Sciatic nerve (tissue), 2 donors: ENCODE data around the gene CSAD. TPM values are rescaled to one million over a fixed set of nuclear protein-coding genes. Genes with fewer than 3 reads are reported as not detected.
"Not testable (repeated sequence)": the region's sequence is repeated elsewhere in the genome, so short reads cannot be mapped to it uniquely, and the experiment has no call there.

Experiments
- ATAC-seq: fragments of 200-7000 bp; cut with Tn5 transposase; one replicate; pipeline ENCODE4 v1.9.1; 2020; ENCODE audit warnings: mild to moderate bottlenecking, moderate library complexity
- DNase-seq: peaks from one replicate; pipeline ENCODE4 v3.0.0-alpha.2; 2020; ENCODE audit warnings: low spot score
- intact Hi-C: fragments of 100-400 bp; cut with DNase I; formaldehyde crosslinking; loops from one replicate; pipeline ENCODE4 v1.14.2; 2022
- total RNA-seq: library from RNA; stranded (reverse); fragmentation: NEBNext Ultra II Directional; extraction: Animal tissue kit (Norgen Biotek cat#: 25700); gene quantifications from one replicate; pipeline ENCODE4 v1.2.1, GENCODE V29; 2021
- donor health status: DM: no; HTN: no; CAD: no.
- donor health status: DM: no; HTN: no; CAD: no.

The CSAD gene
- total RNA-seq, 1 donor from 2014 or later: 81.7 TPM

DNA sequence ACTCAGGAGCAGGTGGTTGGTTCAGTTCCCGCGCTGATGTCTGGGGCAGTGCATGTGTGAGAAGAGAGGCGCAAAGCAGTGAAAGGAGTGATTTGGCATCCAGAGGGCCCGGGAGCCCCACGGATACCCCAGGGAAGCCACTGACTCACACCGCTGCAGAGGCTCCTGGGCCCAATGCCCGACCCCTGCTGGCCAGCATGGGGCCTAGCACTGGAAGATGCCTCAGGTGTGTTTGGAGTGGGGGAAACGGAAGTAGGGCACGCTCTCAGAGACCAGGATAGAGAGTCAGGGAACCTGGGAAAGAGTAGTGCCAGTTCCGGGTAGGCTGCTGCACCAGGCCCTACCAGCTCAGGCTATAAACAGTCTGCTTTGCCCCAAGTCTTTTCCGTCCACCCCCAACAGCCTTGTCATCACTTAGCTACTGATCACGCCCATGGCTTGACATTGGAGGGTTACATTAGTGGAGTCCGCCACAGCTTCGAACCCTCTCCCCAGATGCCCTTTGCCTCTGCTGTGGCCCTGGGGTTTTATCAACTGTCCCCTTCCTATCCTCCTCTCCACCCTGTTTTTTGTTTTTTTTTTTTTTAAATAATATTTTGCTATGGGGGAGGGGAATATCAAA lies 9.5 kb upstream of the CSAD start:
- intact Hi-C loops: loop anchor here (10.0 kb wide), 1 partner anchor 125 kb away; no protein-coding TSS in a partner anchor
- DNase-seq: no peak
- ATAC-seq: peak; percentile 87

- no peak for DNase-seq
- no peak for ATAC-seq
- intact Hi-C loops: no loop called here
These were observed 6.6 kb upstream of the CSAD start for GRCh38 chr12:53187145-53187899.

DNA sequence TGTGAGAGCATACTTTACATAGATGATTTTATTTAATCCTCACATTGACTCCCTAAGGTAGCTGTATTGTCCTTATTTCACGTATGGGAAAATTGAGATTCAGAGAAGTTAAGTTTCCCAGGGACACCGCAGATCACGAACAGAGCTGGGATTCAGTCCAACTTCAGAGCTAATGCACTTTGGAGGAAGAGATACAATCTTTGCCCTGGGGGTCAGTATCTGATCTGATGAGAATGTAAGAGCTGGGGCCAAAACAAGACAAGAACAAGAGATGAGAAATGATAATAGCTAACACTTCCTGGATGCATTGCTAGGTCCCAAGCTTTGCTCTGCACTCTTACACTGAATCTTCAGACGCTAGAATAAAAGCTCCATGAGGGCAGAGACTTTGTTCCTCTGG lies 6.0 kb upstream of the CSAD start:
- intact Hi-C loops: no loop called here
- DNase-seq (no peak), ATAC-seq (no peak)

GRCh38 chr12:53185582-53186153 lies 4.9 kb upstream of the CSAD start:
- DNase-seq: no peak
- ATAC-seq: no peak
- intact Hi-C loops: no loop called here

GRCh38 chr12:53184828-53185227 lies 4.1 kb upstream of the CSAD start:
- intact Hi-C loops: no loop called here
- ATAC-seq (no peak), DNase-seq (no peak)

- no peak for ATAC-seq
- no peak for DNase-seq
- intact Hi-C loops: no loop called here
These were observed 2.2 kb upstream of the CSAD start for GRCh38 chr12:53182903-53183302.

DNA sequence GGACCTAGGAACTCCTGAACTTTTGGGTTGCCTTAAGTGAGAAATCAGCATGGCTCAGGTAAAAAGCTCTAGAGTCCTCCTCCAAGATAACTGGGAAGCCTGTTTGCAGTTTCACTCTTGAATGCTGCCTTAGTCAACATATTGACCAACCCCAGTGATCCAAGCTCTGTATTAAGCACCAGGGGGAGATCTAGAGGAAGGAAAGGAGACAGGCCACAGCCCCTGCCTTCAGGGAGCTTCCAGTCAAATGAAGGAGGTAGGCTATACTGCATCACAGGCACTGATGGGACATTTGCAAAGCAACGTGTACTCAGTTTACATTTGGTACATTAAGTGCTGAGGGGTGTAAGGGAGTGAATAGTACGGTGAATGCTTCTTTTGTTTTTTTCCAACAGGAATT lies 1.2 kb upstream of the CSAD start:
- intact Hi-C loops: no loop called here
- no peak for DNase-seq
- no peak for ATAC-seq

GRCh38 chr12:53180931-53181645 lies 363 bp upstream of the CSAD start:
- ATAC-seq: peak; percentile 82
- DNase-seq: peak; percentile 88
- intact Hi-C loops: no loop called here

DNA sequence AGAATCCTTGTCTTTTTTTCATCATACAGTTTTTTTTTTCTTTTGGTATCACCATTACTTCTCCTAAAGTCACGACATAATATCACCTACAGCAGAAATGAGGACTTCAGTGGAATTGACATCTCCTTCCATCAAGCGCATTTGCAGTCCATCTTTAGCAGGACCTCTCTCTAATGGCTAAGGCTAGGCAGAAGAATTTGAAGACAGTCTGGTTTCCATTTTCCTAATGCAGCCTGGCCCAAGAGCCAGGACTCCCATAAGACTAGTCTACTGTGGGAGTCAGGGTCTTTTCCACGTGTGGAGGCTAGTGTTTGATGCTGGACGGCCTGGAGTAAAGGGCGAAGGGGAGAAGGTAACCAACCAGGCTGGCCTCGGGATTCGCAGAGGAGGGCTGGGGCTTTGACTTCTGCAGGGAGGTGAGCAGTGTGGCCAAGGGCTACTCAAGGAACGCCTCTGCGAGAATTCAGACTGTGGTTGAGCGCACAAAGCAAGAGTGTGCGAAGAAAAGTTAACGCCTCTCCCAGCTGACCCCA lies 972 bp downstream of the CSAD start:
- no peak for DNase-seq
- intact Hi-C loops: no loop called here
- peak; percentile 38 for ATAC-seq

- intact Hi-C loops, DNase-seq, ATAC-seq: not testable (repeated sequence)
These were observed 1.9 kb downstream of the CSAD start for GRCh38 chr12:53178803-53179202.

- ATAC-seq, intact Hi-C loops, DNase-seq: not testable (repeated sequence)
These were observed 3.3 kb downstream of the CSAD start for GRCh38 chr12:53177447-53177846.

DNA sequence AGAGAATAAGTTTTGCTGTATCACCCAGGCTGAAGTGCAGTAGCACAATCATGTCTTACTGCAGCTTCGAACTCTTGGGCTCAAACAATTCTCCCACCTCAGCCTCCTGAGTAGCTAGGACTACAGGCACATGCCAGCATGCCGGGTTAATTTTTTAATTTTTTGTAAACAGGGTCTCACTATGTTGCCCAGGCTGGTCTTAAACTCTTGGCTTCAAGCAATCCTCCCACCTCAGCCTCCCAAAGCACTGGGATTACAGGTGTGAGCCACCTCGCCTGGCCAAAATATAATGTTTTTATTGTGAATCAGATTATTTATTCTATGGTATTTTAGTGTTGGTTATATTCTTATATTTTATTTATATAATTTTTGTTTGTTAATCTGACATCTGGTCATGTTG lies 4.0 kb downstream of the CSAD start:
- ATAC-seq (no peak), DNase-seq (no peak)
- intact Hi-C loops: no loop called here

- DNase-seq (no peak), ATAC-seq (peak; percentile 46)
- intact Hi-C loops: no loop called here
These were observed 5.7 kb downstream of the CSAD start for GRCh38 chr12:53174881-53175491.

DNA sequence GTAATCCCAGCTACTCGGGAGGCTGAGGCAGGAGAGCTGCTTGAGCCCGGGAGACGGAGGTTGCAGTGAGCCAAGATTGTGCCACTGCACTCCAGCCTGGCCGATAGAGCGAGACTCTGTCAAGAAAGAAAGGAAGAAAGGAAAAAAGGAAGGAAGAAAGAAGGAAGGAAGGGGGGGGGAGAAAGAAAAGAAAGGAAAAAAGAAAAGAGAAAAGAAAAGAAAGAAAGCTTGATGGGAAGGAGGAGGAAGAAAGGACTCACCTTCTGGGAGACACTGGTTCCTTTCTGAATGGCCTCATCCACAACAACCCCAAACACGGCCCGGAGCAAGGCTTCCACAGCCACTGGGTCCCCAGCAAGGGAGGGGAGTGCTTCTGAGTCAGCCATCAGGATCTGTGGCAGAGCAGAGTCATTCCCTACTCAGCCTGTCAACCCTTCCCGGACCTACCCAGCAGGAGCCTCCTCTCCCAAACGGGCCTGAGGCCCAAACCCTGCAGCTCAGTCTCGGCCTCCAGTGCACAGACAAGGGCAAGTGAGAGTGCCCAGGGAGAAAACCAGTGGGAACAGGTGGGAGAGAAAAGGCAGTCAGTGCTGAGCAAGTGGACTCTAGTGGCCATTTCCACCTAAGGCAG lies 7.5 kb downstream of the CSAD start:
- no peak for ATAC-seq
- intact Hi-C loops: no loop called here
- no peak for DNase-seq

GRCh38 chr12:53172352-53172751 lies 8.4 kb downstream of the CSAD start:
- intact Hi-C loops: no loop called here
- ATAC-seq: peak; percentile 40
- DNase-seq: no peak

GRCh38 chr12:53171725-53172329 lies 8.9 kb downstream of the CSAD start:
- DNase-seq (no peak), ATAC-seq (no peak)
- intact Hi-C loops: no loop called here

DNA sequence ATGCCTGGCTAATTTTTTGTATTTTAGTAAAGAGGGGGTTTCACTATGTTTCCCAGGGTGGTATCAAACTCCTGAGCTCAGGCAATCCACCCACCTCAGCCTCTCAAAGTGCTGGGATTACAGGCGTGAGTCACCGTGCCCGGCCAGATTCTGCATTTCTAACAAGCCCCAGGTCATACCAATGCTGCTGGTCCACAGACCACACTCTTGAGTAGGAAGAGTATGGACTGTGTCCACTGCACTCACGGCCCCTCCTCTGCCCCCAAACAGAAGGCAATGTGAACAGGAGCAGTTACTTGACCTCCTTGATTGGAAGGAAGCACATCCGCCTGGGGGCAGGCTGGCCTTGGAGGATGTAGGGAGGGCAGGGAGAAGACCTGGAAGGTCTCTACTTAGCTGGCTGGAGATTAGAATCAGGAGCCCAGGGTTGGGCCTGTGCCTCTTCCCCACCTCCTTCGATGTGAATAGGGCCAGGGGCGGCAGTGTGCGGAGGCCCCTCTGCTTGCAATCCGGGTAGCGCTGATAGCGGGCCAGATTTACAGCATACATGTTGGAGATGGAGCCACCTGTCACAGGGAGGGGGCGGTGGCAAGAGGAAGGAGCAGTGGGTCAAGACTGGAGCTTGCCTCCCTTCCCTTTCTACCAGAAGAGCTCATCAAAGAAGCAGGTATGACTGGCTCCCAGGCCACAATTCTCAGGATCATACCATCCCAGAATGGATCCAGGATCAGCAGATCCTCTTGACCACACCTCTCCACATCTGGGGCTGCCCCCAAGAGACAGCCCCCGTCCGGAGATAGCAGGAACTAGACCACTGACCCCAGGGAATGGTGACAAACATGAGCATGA lies 9.6 kb downstream of the CSAD start:
- DNase-seq (no peak), ATAC-seq (no peak)
- intact Hi-C loops: no loop called here
